Endodermal cell (in vitro differentiated cells): Measurements from ENCODE around the gene ENSA. TPM values are rescaled to one million over a fixed set of nuclear protein-coding genes. Genes with fewer than 3 reads are reported as not detected.
"Not testable (repeated sequence)": the region's sequence is repeated elsewhere in the genome, so short reads cannot be mapped to it uniquely, and the experiment has no call there.

Experiments
- DNase-seq: peaks from one replicate; pipeline ENCODE4 v3.0.0-alpha.2; 2017
- H3K27ac ChIP-seq: 2 replicates; pipeline ENCODE4 v1.5.1; 2013; ENCODE audit warnings: mild to moderate bottlenecking, low read depth, low read length, moderate library complexity
- H3K27me3 ChIP-seq: 2 replicates; pipeline ENCODE4 v1.6.1; 2013; ENCODE audit warnings: mild to moderate bottlenecking, low read length, moderate library complexity; ENCODE audit not compliant: insufficient read depth, control insufficient read depth, poor library complexity, severe bottlenecking
- H3K36me3 ChIP-seq: 2 replicates; pipeline ENCODE4 v1.7.0; 2013; ENCODE audit warnings: mild to moderate bottlenecking, low read length, moderate library complexity; ENCODE audit not compliant: control insufficient read depth, insufficient read depth
- H3K4me1 ChIP-seq: one replicate; pipeline ENCODE4 v1.7.0; 2013; ENCODE audit warnings: low read length; ENCODE audit not compliant: control insufficient read depth, insufficient read depth
- H3K4me3 ChIP-seq: 2 replicates; pipeline ENCODE4 v1.5.1; 2013; ENCODE audit warnings: mild to moderate bottlenecking, low read length, moderate library complexity
- H3K9ac ChIP-seq: 2 replicates; pipeline ENCODE4 v1.6.1; 2013; ENCODE audit warnings: mild to moderate bottlenecking, low read length, moderate library complexity; ENCODE audit not compliant: poor library complexity, severe bottlenecking; ENCODE audit errors: extremely low read depth
- H3K9me3 ChIP-seq: 2 replicates; pipeline ENCODE4 v1.6.1; 2013; ENCODE audit warnings: mild to moderate bottlenecking, low read length, moderate library complexity; ENCODE audit not compliant: control insufficient read depth
- H3K27ac Mint-ChIP-seq: 2 replicates; pipeline ENCODE4 v1.8.0; 2020; ENCODE audit warnings: mixed read lengths
- H3K27me3 Mint-ChIP-seq: 2 replicates; pipeline ENCODE4 v1.8.0; 2021; ENCODE audit warnings: mild to moderate bottlenecking, mixed read lengths; ENCODE audit not compliant: insufficient read depth
- H3K36me3 Mint-ChIP-seq: 2 replicates; pipeline ENCODE4 v1.8.0; 2020; ENCODE audit warnings: low read depth, mixed read lengths
- H3K4me1 Mint-ChIP-seq: 2 replicates; pipeline ENCODE4 v1.8.0; 2020; ENCODE audit warnings: mixed read lengths
- H3K4me3 Mint-ChIP-seq: 2 replicates; pipeline ENCODE4 v1.8.0; 2020; ENCODE audit warnings: mild to moderate bottlenecking, moderate library complexity, mixed read lengths
- H3K9me3 Mint-ChIP-seq: 2 replicates; pipeline ENCODE4 v1.8.0; 2020; ENCODE audit warnings: mild to moderate bottlenecking, mixed read lengths
- WGBS, 2 experiments: methylation state at CpG; one replicate each; pipeline versions ENCODE4 v1.1.5 to v1.1.7; 2013; ENCODE audit warnings: missing lambda C conversion rate in 2 of 2, mixed read lengths in 1 of 2; ENCODE audit not compliant: insufficient coverage in 1 of 2, insufficient read length in 1 of 2; 5-methylcytosine and 5-hydroxymethylcytosine counted together
- total RNA-seq, 2 donors: library from RNA; stranded (reverse); fragmentation: NEBNext Ultra II Directional in 1 of 2; extraction: Animal tissue kit (Norgen Biotek cat#: 25700) in 1 of 2; gene quantifications; 2 replicates in 1 of 2; 3 replicates in 1 of 2; pipeline ENCODE4 v1.2.1, GENCODE V29; 2021
- TF ChIP-seq, protein P1 (sequence below): fragments of 200-600 bp; sonication (generic); conservative IDR thresholded peaks from 2 replicates; pipeline ENCODE4 v1.5.0; 2021; ENCODE audit warnings: antibody characterized with exemption, mild to moderate bottlenecking

ENSA gene
- total RNA-seq, 2 donors from 2014 or later: 266 to 364 TPM

DNA sequence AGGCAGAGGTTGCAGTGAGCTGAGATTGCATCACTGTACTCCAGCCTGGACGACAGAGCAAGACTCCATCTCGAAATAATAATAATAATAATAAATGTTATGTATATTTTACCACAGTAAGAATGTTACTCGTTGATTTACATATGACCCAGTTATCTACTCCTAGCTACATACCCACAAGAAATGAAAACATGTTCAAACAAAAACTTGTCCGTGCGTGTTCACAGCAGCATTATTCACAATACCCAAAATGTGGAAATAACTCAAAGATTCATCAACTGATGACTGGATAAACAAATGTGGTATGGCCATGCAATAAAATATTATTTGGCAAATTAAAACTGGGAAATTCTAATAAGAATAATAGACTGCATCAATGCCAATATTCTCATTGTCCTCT, 31.7 kb upstream of the ENSA start:
- Mint-ChIP-seq H3K27me3 (no peaks in the 10 kb centered on the region), H3K9me3 (peaks cover 23% of the 10 kb centered on the region), H3K36me3 (peaks cover 80% of the 10 kb centered on the region), H3K4me1 (peaks cover 9% of the 10 kb centered on the region), H3K27ac (no peak overlapping the region), H3K4me3 (no peak overlapping the region)
- Histone ChIP-seq H3K9ac (no peak overlapping the region), H3K4me3 (no peak overlapping the region), H3K27ac (no peak overlapping the region), H3K4me1 (no peaks in the 10 kb centered on the region), H3K9me3 (peaks cover 33% of the 10 kb centered on the region), H3K27me3 (no peaks in the 10 kb centered on the region), H3K36me3 (peaks cover 74% of the 10 kb centered on the region)
- 97 to 100% methylated on average over 1 to 3 of the region's 5 CpGs for WGBS, 2 experiments
- TF ChIP-seq, protein P1, sequence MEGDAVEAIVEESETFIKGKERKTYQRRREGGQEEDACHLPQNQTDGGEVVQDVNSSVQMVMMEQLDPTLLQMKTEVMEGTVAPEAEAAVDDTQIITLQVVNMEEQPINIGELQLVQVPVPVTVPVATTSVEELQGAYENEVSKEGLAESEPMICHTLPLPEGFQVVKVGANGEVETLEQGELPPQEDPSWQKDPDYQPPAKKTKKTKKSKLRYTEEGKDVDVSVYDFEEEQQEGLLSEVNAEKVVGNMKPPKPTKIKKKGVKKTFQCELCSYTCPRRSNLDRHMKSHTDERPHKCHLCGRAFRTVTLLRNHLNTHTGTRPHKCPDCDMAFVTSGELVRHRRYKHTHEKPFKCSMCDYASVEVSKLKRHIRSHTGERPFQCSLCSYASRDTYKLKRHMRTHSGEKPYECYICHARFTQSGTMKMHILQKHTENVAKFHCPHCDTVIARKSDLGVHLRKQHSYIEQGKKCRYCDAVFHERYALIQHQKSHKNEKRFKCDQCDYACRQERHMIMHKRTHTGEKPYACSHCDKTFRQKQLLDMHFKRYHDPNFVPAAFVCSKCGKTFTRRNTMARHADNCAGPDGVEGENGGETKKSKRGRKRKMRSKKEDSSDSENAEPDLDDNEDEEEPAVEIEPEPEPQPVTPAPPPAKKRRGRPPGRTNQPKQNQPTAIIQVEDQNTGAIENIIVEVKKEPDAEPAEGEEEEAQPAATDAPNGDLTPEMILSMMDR: no peak
- no peak for DNase-seq

DNA sequence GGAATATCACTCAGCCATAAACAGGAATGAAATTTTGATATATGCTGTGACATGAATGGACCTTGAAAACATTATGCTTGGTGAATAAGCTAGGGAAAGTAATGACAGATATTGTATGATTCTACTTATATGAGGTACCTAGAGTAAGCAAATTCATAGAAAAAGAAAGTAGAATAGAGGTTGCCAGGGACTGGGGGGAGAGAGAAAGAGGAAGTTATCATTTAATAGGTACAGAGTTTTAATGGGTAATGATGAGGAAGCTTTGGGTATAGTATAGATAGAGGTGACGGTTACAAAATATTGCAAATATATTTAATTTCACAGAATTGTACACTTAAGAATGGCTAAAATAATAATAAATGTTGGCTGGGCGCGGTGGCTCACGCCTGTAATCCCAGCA, 31.2 kb upstream of the ENSA start:
- H3K4me3 ChIP-seq: peak overlapping the region; percentile 36
- H3K4me1 ChIP-seq: no peaks in the 10 kb centered on the region
- peaks cover 15% of the 10 kb centered on the region for H3K4me1 Mint-ChIP-seq
- DNase-seq: no peak
- peaks cover 78% of the 10 kb centered on the region for H3K36me3 Mint-ChIP-seq
- peaks cover 33% of the 10 kb centered on the region for H3K9me3 ChIP-seq
- H3K4me3 Mint-ChIP-seq: no peak overlapping the region
- H3K36me3 ChIP-seq: peaks cover 68% of the 10 kb centered on the region
- H3K27me3 Mint-ChIP-seq: no peaks in the 10 kb centered on the region
- WGBS, 2 experiments: 82 to 93% methylated on average over 3 of the region's 4 CpGs
- no peak overlapping the region for H3K27ac ChIP-seq
- TF ChIP-seq, protein P1: no peak
- no peaks in the 10 kb centered on the region for H3K27me3 ChIP-seq
- no peak overlapping the region for H3K9ac ChIP-seq
- no peak overlapping the region for H3K27ac Mint-ChIP-seq
- peaks cover 23% of the 10 kb centered on the region for H3K9me3 Mint-ChIP-seq

DNA sequence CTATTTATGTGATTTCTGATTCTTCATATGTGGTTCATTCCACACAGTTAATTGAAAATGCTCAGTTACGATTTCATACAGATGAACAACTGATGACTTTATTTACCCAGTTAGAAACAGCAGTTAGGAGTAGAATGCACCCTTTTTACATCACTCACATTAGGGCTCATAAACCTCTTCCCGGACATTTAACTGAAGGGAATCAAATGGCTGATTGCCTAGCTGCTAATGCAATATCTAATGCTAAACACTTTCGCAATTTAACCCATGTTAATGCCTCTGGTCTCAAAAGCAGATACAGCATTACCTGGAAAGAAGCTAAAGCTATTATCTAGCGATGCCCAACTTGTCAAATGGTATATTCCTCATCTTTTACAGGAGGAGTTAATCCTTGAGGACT, 27.7 kb upstream of the ENSA start:
- not testable (repeated sequence) for H3K4me3 ChIP-seq, H3K9ac ChIP-seq, H3K27ac Mint-ChIP-seq, H3K4me1 ChIP-seq, H3K27ac ChIP-seq, H3K27me3 Mint-ChIP-seq, DNase-seq, H3K27me3 ChIP-seq, H3K4me3 Mint-ChIP-seq
- Mint-ChIP-seq H3K4me1 (peaks cover 24% of the 10 kb centered on the region), H3K9me3 (peaks cover 23% of the 10 kb centered on the region), H3K36me3 (peaks cover 77% of the 10 kb centered on the region)
- WGBS, 2 experiments: 94 to 100% methylated on average over 3 to 4 of the region's 4 CpGs
- H3K36me3 ChIP-seq: peaks cover 63% of the 10 kb centered on the region
- peaks cover 33% of the 10 kb centered on the region for H3K9me3 ChIP-seq

DNA sequence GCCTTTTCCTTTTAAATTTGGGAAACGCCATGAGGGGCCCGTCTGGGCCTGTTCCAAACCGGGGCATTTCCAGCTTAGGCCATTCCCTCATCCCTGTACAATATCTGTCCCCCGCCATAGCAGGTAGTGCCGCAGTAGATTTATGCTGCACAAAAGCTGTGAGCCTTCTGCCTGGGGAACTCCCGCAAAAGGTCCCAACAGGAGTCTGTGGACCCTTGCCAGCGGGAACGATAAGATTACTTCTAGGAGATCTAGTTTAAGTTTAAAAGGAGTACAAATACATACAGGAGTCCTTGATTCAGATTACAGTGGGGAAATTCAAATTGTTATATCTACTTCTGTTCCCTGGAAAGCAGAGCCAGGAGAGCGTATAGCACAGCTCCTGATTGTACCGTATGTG, 25.2 kb upstream of the ENSA start:
- H3K27me3 ChIP-seq, H3K27ac ChIP-seq, DNase-seq, H3K27me3 Mint-ChIP-seq, H3K4me3 Mint-ChIP-seq, H3K4me1 ChIP-seq, H3K9ac ChIP-seq, H3K9me3 Mint-ChIP-seq, H3K4me3 ChIP-seq: not testable (repeated sequence)
- 95 to 98% methylated on average over 5 to 10 of the region's 10 CpGs for WGBS, 2 experiments
- Mint-ChIP-seq H3K36me3 (peaks cover 70% of the 10 kb centered on the region), H3K4me1 (peaks cover 33% of the 10 kb centered on the region), H3K27ac (peak overlapping the region; percentile 3)
- Histone ChIP-seq H3K36me3 (peaks cover 46% of the 10 kb centered on the region), H3K9me3 (peaks cover 13% of the 10 kb centered on the region)
